A673 (cell line): ENCODE data around the gene PCDHB14.
"Not testable (repeated sequence)": the region's sequence is repeated elsewhere in the genome, so short reads cannot be mapped to it uniquely, and the experiment has no call there.

ENCODE experiments used
- EZH2 ChIP-seq: fragments of 200-600 bp; sonication (generic); IDR thresholded peaks from 2 replicates; pipeline ENCODE4 v1.6.1; 2017; ENCODE audit warnings: borderline replicate concordance, low read depth, mild to moderate bottlenecking, mixed read lengths, antibody characterized with exemption, low read length; ENCODE audit not compliant: poor library complexity, severe bottlenecking
- TF ChIP-seq, protein P1 (sequence below): fragments of 300-800, 200-600 bp; sonication (generic); conservative IDR thresholded peaks from 2 replicates; pipeline ENCODE4 v1.5.1; 2017; ENCODE audit warnings: low read depth, mild to moderate bottlenecking, antibody characterized with exemption, low read length, moderate library complexity, mixed read lengths

DNA sequence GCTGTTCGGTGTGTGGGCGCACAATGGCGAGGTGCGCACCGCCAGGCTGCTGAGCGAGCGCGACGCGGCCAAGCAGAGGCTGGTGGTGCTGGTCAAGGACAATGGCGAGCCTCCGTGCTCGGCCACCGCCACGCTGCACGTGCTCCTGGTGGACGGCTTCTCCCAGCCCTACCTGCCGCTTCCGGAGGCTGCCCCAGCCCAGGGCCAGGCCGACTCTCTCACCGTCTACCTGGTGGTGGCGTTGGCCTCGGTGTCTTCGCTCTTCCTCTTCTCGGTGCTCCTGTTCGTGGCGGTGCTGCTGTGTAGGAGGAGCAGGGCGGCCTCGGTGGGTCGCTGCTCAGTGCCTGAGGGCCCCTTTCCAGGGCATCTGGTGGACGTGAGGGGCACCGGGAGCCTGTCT is 43.3 kb upstream of the PCDHB14 start:
- TF ChIP-seq, protein P1, sequence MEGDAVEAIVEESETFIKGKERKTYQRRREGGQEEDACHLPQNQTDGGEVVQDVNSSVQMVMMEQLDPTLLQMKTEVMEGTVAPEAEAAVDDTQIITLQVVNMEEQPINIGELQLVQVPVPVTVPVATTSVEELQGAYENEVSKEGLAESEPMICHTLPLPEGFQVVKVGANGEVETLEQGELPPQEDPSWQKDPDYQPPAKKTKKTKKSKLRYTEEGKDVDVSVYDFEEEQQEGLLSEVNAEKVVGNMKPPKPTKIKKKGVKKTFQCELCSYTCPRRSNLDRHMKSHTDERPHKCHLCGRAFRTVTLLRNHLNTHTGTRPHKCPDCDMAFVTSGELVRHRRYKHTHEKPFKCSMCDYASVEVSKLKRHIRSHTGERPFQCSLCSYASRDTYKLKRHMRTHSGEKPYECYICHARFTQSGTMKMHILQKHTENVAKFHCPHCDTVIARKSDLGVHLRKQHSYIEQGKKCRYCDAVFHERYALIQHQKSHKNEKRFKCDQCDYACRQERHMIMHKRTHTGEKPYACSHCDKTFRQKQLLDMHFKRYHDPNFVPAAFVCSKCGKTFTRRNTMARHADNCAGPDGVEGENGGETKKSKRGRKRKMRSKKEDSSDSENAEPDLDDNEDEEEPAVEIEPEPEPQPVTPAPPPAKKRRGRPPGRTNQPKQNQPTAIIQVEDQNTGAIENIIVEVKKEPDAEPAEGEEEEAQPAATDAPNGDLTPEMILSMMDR = not testable (repeated sequence)
- TF ChIP-seq EZH2 = not testable (repeated sequence)
